ENCODE results near the gene SMG5. TPM values are rescaled to one million over a fixed set of nuclear protein-coding genes. Genes with fewer than 3 reads are reported as not detected.

SMG5 gene
- total RNA-seq, 1 donor from 2014 or later = 45.9 TPM

- Histone ChIP-seq H3K4me1 (no peaks in the 10 kb centered on the region), H3K27me3 (no peaks in the 10 kb centered on the region), H3K79me2 (ENCODE audit: low read depth) (no peaks in the 10 kb centered on the region), H3K27ac (no peak overlapping the region), H3K9ac (no peak overlapping the region), H3K36me3 (peaks cover 5% of the 10 kb centered on the region), H4K20me1 (ENCODE audit: low read depth) (peaks cover 11% of the 10 kb centered on the region), H2AFZ (replicated peaks) (no peak overlapping the region), H3F3A (ENCODE audit: low read depth) (peaks cover 10% of the 10 kb centered on the region), H3K9me3 (ENCODE audit: low read depth) (no peaks in the 10 kb centered on the region), H3K4me3 (no peak overlapping the region), H3K4me2 (no peak overlapping the region)
- Mint-ChIP-seq H3K27me3 (ENCODE audit: insufficient read depth, low read depth) (peaks cover 2% of the 10 kb centered on the region), H3K4me3 (no peak overlapping the region), H3K9me3 (no peaks in the 10 kb centered on the region), H3K27ac (no peak overlapping the region), H3K4me1 (peaks cover 4% of the 10 kb centered on the region), H3K36me3 (peaks cover 30% of the 10 kb centered on the region)
- TF ChIP-seq EZH2 (IDR thresholded peaks at IDR 0.05) = no peak
- TF ChIP-seq CTCF (IDR thresholded peaks at IDR 0.05) = no peak
- DNase-seq (ENCODE audit: low spot score) = no peak
These were observed 57.0 kb downstream of the SMG5 start for GRCh38 chr1:156225677-156226014.

GRCh38 chr1:156221986-156222692 lies 60.5 kb downstream of the SMG5 start:
- no peaks in the 10 kb centered on the region for H3K27me3 ChIP-seq
- H3K4me2 ChIP-seq = no peak overlapping the region
- peaks cover 11% of the 10 kb centered on the region for H4K20me1 ChIP-seq (ENCODE audit: low read depth)
- H3K79me2 ChIP-seq (ENCODE audit: low read depth) = peaks cover 25% of the 10 kb centered on the region
- H3K27me3 Mint-ChIP-seq (ENCODE audit: insufficient read depth, low read depth) = peaks cover 2% of the 10 kb centered on the region
- H3K9ac ChIP-seq = no peak overlapping the region
- no peak overlapping the region for H3K27ac ChIP-seq
- H2AFZ ChIP-seq (replicated peaks) = no peak overlapping the region
- peaks cover 4% of the 10 kb centered on the region for H3K4me1 Mint-ChIP-seq
- no peak overlapping the region for H3K4me3 Mint-ChIP-seq
- H3F3A ChIP-seq (ENCODE audit: low read depth) = peaks cover 10% of the 10 kb centered on the region
- DNase-seq (ENCODE audit: low spot score) = no peak
- peaks cover 22% of the 10 kb centered on the region for H3K36me3 Mint-ChIP-seq
- no peaks in the 10 kb centered on the region for H3K4me1 ChIP-seq
- no peaks in the 10 kb centered on the region for H3K9me3 ChIP-seq (ENCODE audit: low read depth)
- H3K9me3 Mint-ChIP-seq = no peaks in the 10 kb centered on the region
- H3K27ac Mint-ChIP-seq = no peak overlapping the region
- H3K36me3 ChIP-seq = peaks cover 5% of the 10 kb centered on the region
- no peak for TF ChIP-seq EZH2phosphoT487 (IDR thresholded peaks at IDR 0.05)
- no peak for TF ChIP-seq CTCF (IDR thresholded peaks at IDR 0.05)
- TF ChIP-seq EZH2 (IDR thresholded peaks at IDR 0.05) = no peak
- H3K4me3 ChIP-seq = no peak overlapping the region

- Mint-ChIP-seq H3K27ac (no peak overlapping the region), H3K4me3 (no peak overlapping the region), H3K9me3 (no peaks in the 10 kb centered on the region), H3K36me3 (peaks cover 19% of the 10 kb centered on the region), H3K27me3 (ENCODE audit: insufficient read depth, low read depth) (no peaks in the 10 kb centered on the region), H3K4me1 (peaks cover under 1% of the 10 kb centered on the region)
- Histone ChIP-seq H3K79me2 (ENCODE audit: low read depth) (peaks cover 37% of the 10 kb centered on the region), H3K4me2 (no peak overlapping the region), H2AFZ (replicated peaks) (no peak overlapping the region), H4K20me1 (ENCODE audit: low read depth) (peaks cover 7% of the 10 kb centered on the region), H3K27me3 (no peaks in the 10 kb centered on the region), H3F3A (ENCODE audit: low read depth) (peaks cover 10% of the 10 kb centered on the region), H3K9ac (no peak overlapping the region), H3K9me3 (ENCODE audit: low read depth) (no peaks in the 10 kb centered on the region), H3K27ac (no peak overlapping the region), H3K4me1 (no peaks in the 10 kb centered on the region), H3K4me3 (no peak overlapping the region), H3K36me3 (no peaks in the 10 kb centered on the region)
- DNase-seq (ENCODE audit: low spot score) = no peak
- TF ChIP-seq EZH2 (IDR thresholded peaks at IDR 0.05) (no peak), CTCF (IDR thresholded peaks at IDR 0.05) (no peak), EZH2phosphoT487 (IDR thresholded peaks at IDR 0.05) (no peak)
These were observed 62.4 kb downstream of the SMG5 start for GRCh38 chr1:156220226-156220625.

Measured in neural progenitor cell (in vitro differentiated cells).